Suprapubic skin (tissue), 4 donors: ENCODE results near the gene NOP14. TPM values are rescaled to one million over a fixed set of nuclear protein-coding genes. Genes with fewer than 3 reads are reported as not detected.

Experiments
- DNase-seq, 2 donors: peaks; one replicate each; pipeline ENCODE4 v3.0.0-alpha.2; 2019; ENCODE audit warnings: low spot score in 2 of 2
- H3K27ac ChIP-seq: fragments of 200-600 bp; sonication (generic); one replicate; pipeline ENCODE4 v1.5.1; 2019
- H3K27me3 ChIP-seq: fragments of 200-600 bp; sonication (generic); one replicate; pipeline ENCODE4 v1.5.1; 2019
- H3K36me3 ChIP-seq: fragments of 200-600 bp; sonication (generic); one replicate; pipeline ENCODE4 v1.5.1; 2019
- H3K4me1 ChIP-seq: fragments of 200-600 bp; sonication (generic); one replicate; pipeline ENCODE4 v1.5.1; 2019
- H3K4me3 ChIP-seq: fragments of 200-600 bp; sonication (generic); one replicate; pipeline ENCODE4 v1.5.1; 2019; ENCODE audit warnings: mild to moderate bottlenecking
- H3K9me3 ChIP-seq: fragments of 200-600 bp; sonication (generic); one replicate; pipeline ENCODE4 v1.5.1; 2019
- CTCF ChIP-seq, 2 donors: fragments of 200-600 bp in 1 of 2; fragments of 450-650 bp in 1 of 2; sonication (generic) in 1 of 2; IDR thresholded peaks; one replicate each; pipeline ENCODE4 v1.5.1; 2016 to 2019; ENCODE audit warnings: antibody characterized with exemption in 2 of 2, mild to moderate bottlenecking in 1 of 2, moderate library complexity in 1 of 2
- EP300 ChIP-seq: sonication (generic); formaldehyde crosslinking; IDR thresholded peaks from one replicate; pipeline ENCODE4 v1.6.1; 2017; ENCODE audit warnings: antibody characterized with exemption
- POLR2A ChIP-seq, 2 donors: fragments of 450-650 bp; IDR thresholded peaks; one replicate each; pipeline ENCODE4 v1.6.1; 2017; ENCODE audit warnings: antibody characterized with exemption in 2 of 2, mild to moderate bottlenecking in 2 of 2, moderate library complexity in 2 of 2
- POLR2AphosphoS5 ChIP-seq, 3 donors: sonication (generic); formaldehyde crosslinking; IDR thresholded peaks; one replicate each; pipeline ENCODE4 v1.6.1; 2017; ENCODE audit warnings: antibody characterized with exemption in 3 of 3
- WGBS: methylation state at CpG from one replicate; pipeline ENCODE4 v1.1.5; 2018; 5-methylcytosine and 5-hydroxymethylcytosine counted together
- total RNA-seq, 4 donors: library from RNA; depleted of rRNA; stranded (reverse); fragments of >200 nt; gene quantifications; one replicate each; pipeline ENCODE4 v1.1.0, GENCODE V29; 2016

NOP14 gene
- total RNA-seq, 4 donors from 2014 or later = 23.4 to 30.8 (median 27.1) TPM

GRCh38 chr4:2934077-2934812 lies 29.0 kb downstream of the NOP14 start:
- no peak for TF ChIP-seq EP300
- TF ChIP-seq POLR2AphosphoS5 (IDR thresholded peaks at IDR 0.05) = no peak
- no peak for TF ChIP-seq CTCF (IDR thresholded peaks at IDR 0.05)
- TF ChIP-seq POLR2A (IDR thresholded peaks at IDR 0.05) = no peak
- H3K4me3 ChIP-seq = peak overlapping the region; percentile 89
- peak overlapping the region; percentile 89 for H3K27ac ChIP-seq
- peaks cover 63% of the 10 kb centered on the region for H3K4me1 ChIP-seq
- peaks cover 44% of the 10 kb centered on the region for H3K36me3 ChIP-seq
- 3% methylated on average over 24 of the region's 93 CpGs for WGBS
- H3K27me3 ChIP-seq = no peaks in the 10 kb centered on the region
- DNase-seq = peak; percentile 87 to 90
- H3K9me3 ChIP-seq = no peaks in the 10 kb centered on the region

- peaks cover 44% of the 10 kb centered on the region for H3K36me3 ChIP-seq
- H3K4me3 ChIP-seq = peak overlapping the region; percentile 89
- no peaks in the 10 kb centered on the region for H3K9me3 ChIP-seq
- TF ChIP-seq POLR2A (IDR thresholded peaks at IDR 0.05) (no peak), EP300 (no peak), CTCF (IDR thresholded peaks at IDR 0.05) (no peak), POLR2AphosphoS5 (IDR thresholded peaks at IDR 0.05) (no peak)
- H3K27ac ChIP-seq = peak overlapping the region; percentile 89
- 30% methylated on average over 2 of the region's 31 CpGs for WGBS
- H3K4me1 ChIP-seq = peaks cover 63% of the 10 kb centered on the region
- DNase-seq = peak; percentile 80 to 83
- H3K27me3 ChIP-seq = no peaks in the 10 kb centered on the region
These were observed 29.6 kb downstream of the NOP14 start for GRCh38 chr4:2933566-2934076.

- H3K9me3 ChIP-seq = no peaks in the 10 kb centered on the region
- H3K4me3 ChIP-seq = peak overlapping the region; percentile 89
- TF ChIP-seq POLR2AphosphoS5 (IDR thresholded peaks at IDR 0.05) = no peak
- H3K27ac ChIP-seq = peak overlapping the region; percentile 89
- 73% methylated on average over 9 of the region's 15 CpGs for WGBS
- H3K4me1 ChIP-seq = peaks cover 63% of the 10 kb centered on the region
- H3K36me3 ChIP-seq = peaks cover 44% of the 10 kb centered on the region
- DNase-seq = peak in 1 of 2 donors; percentile 80
- H3K27me3 ChIP-seq = no peaks in the 10 kb centered on the region
These were observed 30.1 kb downstream of the NOP14 start for GRCh38 chr4:2932951-2933565.

GRCh38 chr4:2932321-2932950 lies 30.8 kb downstream of the NOP14 start:
- peaks cover 57% of the 10 kb centered on the region for H3K4me1 ChIP-seq
- H3K27ac ChIP-seq = peak overlapping the region; percentile 89
- 76% methylated on average over 10 of the region's 18 CpGs for WGBS
- TF ChIP-seq POLR2AphosphoS5 (IDR thresholded peaks at IDR 0.05) (no peak), EP300 (no peak), CTCF (IDR thresholded peaks at IDR 0.05) (no peak), POLR2A (IDR thresholded peaks at IDR 0.05) (no peak)
- peak overlapping the region; percentile 89 for H3K4me3 ChIP-seq
- no peaks in the 10 kb centered on the region for H3K27me3 ChIP-seq
- DNase-seq = peak; percentile 71 to 77
- peaks cover 45% of the 10 kb centered on the region for H3K36me3 ChIP-seq
- no peaks in the 10 kb centered on the region for H3K9me3 ChIP-seq

DNA sequence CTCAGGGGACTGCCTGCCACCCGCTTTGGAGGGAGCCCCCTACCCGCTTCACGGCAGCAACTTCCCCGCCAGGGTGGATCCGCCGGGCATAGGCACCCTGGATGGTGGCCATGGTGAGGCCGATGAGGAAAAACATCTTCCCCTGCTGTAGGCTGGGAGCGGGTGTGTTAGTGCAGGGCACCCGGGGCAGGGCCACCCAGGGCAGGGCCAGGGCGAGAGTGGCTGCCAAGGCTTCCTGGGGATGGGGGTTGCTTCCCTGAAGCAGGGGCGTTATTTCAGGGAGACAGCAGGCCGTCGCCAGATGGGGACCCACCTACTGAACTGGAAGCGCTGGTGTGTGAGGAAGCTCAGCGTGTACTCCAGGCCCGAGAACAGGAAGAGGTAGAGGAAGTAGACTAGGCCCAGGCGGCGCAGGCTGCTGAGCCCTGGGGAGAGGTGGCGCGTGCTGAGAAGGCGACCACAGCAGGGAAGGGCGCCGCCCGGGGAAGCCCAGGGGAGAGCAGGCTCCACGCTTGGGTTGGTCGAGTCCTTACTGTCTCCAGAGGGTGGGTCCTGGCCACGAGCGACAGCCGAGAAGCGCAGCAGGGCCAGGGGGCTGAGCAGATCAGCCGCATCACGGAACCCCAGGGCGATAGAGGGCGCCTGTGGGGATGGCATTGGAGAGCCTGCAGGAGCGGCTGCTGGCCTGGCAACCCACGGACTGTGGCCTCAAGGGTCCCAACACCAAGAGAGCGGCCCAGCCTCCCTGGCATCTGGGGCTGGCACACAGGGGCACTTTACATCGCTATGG lies 31.5 kb downstream of the NOP14 start:
- Histone ChIP-seq H3K36me3 (peaks cover 53% of the 10 kb centered on the region), H3K4me1 (peaks cover 50% of the 10 kb centered on the region), H3K27ac (peak overlapping the region; percentile 89), H3K27me3 (no peaks in the 10 kb centered on the region), H3K4me3 (no peak overlapping the region), H3K9me3 (no peaks in the 10 kb centered on the region)
- TF ChIP-seq POLR2AphosphoS5 (IDR thresholded peaks at IDR 0.05) = no peak
- no peak for TF ChIP-seq POLR2A (IDR thresholded peaks at IDR 0.05)
- no peak for TF ChIP-seq EP300
- no peak for TF ChIP-seq CTCF (IDR thresholded peaks at IDR 0.05)
- 42% methylated on average over 8 of the region's 38 CpGs for WGBS
- peak; percentile 74 to 85 for DNase-seq
